Superior temporal gyrus (tissue), 1 donor: ENCODE data around the gene KCNK4.

Experiments
- DNase-seq: peaks from one replicate; pipeline ENCODE4 v3.0.0-alpha.2; 2016; ENCODE audit errors: extremely low spot score

Gene KCNK4

GRCh38 chr11:64268893-64269539 lies 22.1 kb upstream of the KCNK4 start:
- no peak for DNase-seq

DNA sequence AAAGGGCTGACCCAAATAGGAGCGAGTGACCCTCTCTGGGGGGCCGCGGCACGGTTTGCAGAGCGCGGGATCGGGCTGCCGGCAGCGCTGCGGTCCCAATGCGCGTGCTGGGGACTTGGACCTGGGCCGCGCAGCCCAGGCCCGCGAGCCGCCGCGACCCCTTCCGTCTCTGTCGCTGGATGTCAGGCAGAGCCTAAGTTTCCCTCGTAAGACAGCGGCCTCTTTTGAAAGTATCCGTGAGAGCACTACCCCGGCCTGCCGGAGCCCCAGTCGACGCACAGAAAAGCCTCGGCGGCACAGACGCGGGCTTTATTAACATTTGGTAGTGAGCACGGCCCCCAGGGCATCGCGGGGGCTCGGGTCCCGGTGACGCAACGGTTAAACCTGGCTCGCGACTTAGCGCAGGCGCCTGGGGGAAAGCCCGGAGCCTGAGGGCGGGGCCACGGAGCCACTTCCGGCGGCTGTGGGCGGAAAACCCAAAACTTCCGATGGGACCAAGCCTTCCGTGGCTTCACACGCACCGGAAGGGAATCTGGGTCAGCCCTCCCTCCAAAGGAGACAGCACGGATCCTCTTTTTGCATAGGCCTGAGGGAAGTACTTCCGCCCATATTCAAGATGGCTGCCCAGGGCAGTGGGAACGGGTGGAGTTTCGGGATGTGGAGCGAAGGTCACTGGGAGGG lies 21.4 kb upstream of the KCNK4 start:
- peak; percentile 100 for DNase-seq

GRCh38 chr11:64275031-64275800 lies 15.9 kb upstream of the KCNK4 start:
- no peak for DNase-seq

- DNase-seq, result no peak
These were observed 15.3 kb upstream of the KCNK4 start for GRCh38 chr11:64275841-64276240.

- no peak for DNase-seq
These were observed 14.3 kb upstream of the KCNK4 start for GRCh38 chr11:64276653-64277431.

GRCh38 chr11:64278576-64279190 lies 12.4 kb upstream of the KCNK4 start:
- DNase-seq, result no peak

- DNase-seq, result no peak
These were observed 8.9 kb upstream of the KCNK4 start for GRCh38 chr11:64281957-64282770.

DNA sequence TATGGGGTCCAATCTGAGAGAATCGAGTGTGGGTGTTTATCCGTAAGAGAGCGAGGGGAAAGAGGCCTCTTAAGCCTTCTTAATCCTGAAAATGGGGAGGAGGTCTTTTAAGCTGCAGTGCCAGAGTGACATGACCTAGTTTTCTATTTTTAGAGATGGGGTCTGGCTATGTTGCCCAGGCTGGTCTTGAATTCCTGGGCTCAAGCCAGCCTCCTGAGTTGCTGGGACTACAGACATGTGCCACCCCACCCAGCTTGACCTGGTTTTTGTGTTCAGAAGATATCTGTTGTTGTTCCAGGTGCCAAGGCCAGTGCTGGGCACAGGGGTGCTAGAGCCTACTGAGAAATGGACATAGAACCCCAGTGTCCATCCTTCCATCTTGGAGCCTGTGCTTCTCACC lies 8.0 kb upstream of the KCNK4 start:
- DNase-seq, result no peak

DNA sequence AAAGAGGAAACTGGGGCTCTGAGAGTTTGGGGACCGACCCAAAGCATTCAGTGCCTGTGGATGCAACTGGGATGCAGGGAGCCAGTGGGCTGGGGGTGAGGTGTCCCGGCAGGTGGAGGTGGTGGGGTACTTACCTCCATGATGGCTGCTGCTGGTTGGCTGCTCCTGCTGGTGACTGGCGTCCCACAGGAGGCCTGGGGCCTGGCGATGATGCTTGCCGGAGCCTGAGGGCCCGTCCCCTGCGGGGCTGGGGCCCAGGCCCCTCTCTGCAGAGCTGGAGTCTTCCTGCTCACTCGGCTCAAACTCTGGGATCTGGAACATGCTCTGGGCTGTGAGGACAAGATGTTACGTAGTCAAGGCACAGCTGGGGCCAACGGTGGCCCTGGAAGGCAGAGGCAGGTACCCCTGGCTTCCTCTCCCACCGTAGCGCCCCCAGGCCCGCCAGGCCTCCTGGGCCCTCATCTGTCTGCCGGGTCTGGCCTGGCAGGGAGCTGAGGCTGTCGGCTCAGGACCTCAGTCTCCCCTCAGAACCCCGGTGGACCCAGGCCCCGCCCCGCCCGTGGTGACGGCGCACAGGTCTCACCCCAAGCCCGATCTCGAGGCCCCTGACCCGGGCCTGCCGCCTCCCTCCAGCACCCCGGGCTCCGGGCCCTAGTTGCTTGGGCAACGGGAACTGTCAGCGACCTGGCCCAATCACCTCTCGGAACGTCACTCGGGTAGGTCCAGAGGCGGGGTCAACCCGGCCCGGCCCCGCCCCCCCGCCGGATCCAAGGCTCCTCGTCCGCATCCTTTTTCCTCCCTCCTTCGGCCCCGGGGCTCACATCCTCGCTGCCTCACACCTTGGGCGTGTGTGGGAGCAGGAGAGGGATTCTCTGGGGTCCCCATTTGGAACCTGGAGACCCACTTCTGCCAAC lies 6.8 kb upstream of the KCNK4 start, which contains the start of gene BAD:
BAD (minus strand) TSS at position 618 of the 914 bp plus-strand sequence; CDS start at position 321, 297 bp downstream.
- DNase-seq, result peak; percentile 96

DNA sequence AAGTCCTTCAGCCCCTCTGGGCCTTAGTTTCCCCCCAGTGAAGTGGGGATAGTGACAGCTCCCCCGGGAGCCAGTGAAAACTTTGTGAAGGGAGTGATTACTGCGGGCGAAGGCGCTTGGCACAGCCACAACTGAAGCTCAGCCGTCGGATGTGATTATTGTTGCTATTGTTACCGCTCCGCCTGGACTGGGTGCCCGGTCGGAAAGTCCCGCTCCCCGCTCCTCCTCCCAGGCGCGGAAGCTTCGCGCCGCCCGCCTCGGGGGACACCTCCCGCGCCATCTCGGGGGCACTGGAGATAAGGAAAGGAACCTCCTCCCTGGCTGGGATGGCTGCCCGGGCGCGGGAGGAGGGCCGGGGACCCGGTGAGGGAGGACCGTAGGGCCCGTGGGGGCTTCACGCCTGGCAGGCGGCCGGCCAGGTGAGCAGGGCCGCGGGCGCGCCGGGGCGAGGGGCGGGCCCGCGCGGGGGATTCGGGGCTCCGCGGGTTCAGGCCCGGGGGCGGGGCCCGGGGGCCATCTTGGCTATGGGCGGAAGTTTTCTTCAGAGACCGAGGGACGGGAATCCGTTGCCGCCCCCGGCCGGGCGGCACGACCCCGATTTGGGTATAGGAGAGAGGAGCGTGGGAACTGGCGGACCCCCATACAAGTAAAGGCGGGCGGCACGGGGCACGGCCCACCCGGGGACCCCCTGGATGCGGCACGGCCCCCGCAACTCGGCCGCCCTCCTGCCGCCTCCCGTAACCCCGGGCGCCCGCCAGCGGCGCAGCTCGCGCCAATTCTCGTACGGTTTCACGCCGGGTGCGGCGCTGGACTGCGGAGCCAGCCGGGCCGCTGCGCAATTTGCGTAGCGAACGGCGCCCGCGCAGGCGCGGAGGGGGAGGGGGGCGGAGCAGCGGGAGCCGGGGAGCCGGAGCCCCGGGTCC lies 5.9 kb upstream of the KCNK4 start, which contains the start of gene GPR137:
GPR137 (plus strand) TSS at position 887 of the 923 bp plus-strand sequence. CDS start 677 bp downstream, outside the sequence.
- DNase-seq, result peak; percentile 87

DNA sequence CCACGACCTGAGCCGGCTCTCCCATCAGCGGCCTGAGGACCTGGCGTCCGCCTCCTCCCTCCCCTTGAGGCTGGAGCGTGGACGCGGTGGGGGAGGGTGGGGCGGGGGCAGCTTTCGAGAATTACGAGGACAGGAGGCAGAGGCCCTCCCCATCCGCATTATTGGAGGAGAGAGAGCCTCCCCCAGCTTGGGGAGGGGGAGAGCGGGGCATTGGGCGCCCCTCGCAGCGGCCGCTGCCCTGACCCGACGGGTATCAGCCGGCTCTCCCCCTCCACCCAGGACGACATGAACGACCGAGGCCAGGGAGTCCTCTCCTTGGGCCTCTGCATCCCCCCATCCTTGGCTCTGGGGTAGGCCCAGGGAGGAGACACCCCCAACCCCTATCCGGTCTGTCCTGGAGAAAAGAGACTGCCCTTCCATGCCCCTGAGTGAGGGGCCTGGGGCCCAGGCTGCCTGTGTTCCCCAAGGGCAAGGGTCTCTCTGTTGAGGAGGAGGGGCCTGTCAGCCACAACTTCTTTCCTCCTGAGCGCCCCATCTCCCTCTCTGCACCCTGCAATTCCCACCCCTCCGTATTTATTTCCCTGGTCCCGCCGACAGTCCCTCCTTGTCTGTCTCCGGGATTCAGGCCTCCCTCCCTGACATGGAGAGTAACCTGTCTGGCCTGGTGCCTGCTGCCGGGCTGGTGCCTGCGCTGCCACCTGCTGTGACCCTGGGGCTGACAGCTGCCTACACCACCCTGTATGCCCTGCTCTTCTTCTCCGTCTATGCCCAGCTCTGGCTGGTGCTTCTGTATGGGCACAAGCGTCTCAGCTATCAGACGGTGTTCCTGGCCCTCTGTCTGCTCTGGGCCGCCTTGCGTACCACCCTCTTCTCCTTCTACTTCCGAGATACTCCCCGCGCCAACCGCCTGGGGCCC lies 5.0 kb upstream of the KCNK4 start:
- DNase-seq, result no peak

GRCh38 chr11:64286801-64287159 lies 4.3 kb upstream of the KCNK4 start:
- no peak for DNase-seq

GRCh38 chr11:64287676-64288352 lies 3.3 kb upstream of the KCNK4 start:
- DNase-seq, result no peak

GRCh38 chr11:64288353-64288750 lies 2.8 kb upstream of the KCNK4 start:
- DNase-seq, result no peak

GRCh38 chr11:64289002-64289564 lies 2.0 kb upstream of the KCNK4 start:
- DNase-seq, result no peak
